Sigmoid colon (tissue), 3 donors: Measurements from ENCODE around the gene PLEKHA7.

Experiments
- CTCF ChIP-seq, 4 experiments: fragments of 450-650 bp in 3 of 4; fragments of 200-600 bp in 1 of 4; IDR thresholded peaks; one replicate each; pipeline ENCODE4 v1.5.1; 2016 to 2019; ENCODE audit warnings: antibody characterized with exemption in 4 of 4, mild to moderate bottlenecking in 3 of 4, moderate library complexity in 2 of 4
- POLR2A ChIP-seq, 2 donors: fragments of 450-650 bp; IDR thresholded peaks; one replicate each; pipeline ENCODE4 v1.6.1; 2016; ENCODE audit warnings: antibody characterized with exemption in 2 of 2, mild to moderate bottlenecking in 2 of 2, moderate library complexity in 2 of 2

- TF ChIP-seq CTCF (IDR thresholded peaks at IDR 0.05), result no peak
- no peak for TF ChIP-seq POLR2A (IDR thresholded peaks at IDR 0.05)
These were observed 235.9 kb downstream of the PLEKHA7 start for GRCh38 chr11:16778286-16778685.
